DND-41 (cell line): ENCODE results near the gene CNST.
A peak's percentile ranks its signal among the peaks of the same experiment; 100 is the strongest.

Experiments
- ATAC-seq: fragments of 200-7000 bp; cut with Tn5 transposase; 3 replicates; pipeline ENCODE4 v1.9.1; 2021; ENCODE audit warnings: low read depth; ENCODE audit not compliant: insufficient read depth
- DNase-seq: peaks from one replicate; pipeline ENCODE4 v3.0.0-alpha.2; 2020
- H2AFZ ChIP-seq: 2 replicates; pipeline ENCODE4 v1.6.0; 2012; ENCODE audit warnings: low read depth, low read length
- H3K27ac ChIP-seq: 2 replicates; pipeline ENCODE4 v1.5.1; 2012; ENCODE audit warnings: low read length, inconsistent platforms
- H3K27me3 ChIP-seq: fragments of 200-600 bp; sonication (generic); 2 replicates; pipeline ENCODE4 v1.6.0; 2012; ENCODE audit warnings: low read length, mild to moderate bottlenecking, inconsistent platforms; ENCODE audit not compliant: insufficient read depth, poor library complexity
- H3K36me3 ChIP-seq: 2 replicates; pipeline ENCODE4 v1.5.1; 2012; ENCODE audit warnings: low read length, inconsistent platforms; ENCODE audit not compliant: insufficient read depth
- H3K4me1 ChIP-seq: 2 replicates; pipeline ENCODE4 v1.5.1; 2012; ENCODE audit warnings: mild to moderate bottlenecking, low read length; ENCODE audit not compliant: insufficient read depth
- H3K4me2 ChIP-seq: 2 replicates; pipeline ENCODE4 v1.6.0; 2012; ENCODE audit warnings: mild to moderate bottlenecking, moderate library complexity, low read length, inconsistent platforms; ENCODE audit not compliant: insufficient read depth
- H3K4me3 ChIP-seq, 2 experiments: fragments of 200-600 bp in 1 of 2; shearing (Covaris generic) in 1 of 2; 2 replicates each; pipeline ENCODE4 v1.5.1; 2012 to 2016; ENCODE audit warnings: inconsistent platforms in 2 of 2, low read length in 2 of 2, mild to moderate bottlenecking in 2 of 2, low read depth in 1 of 2, moderate library complexity in 1 of 2
- H3K79me2 ChIP-seq: 2 replicates; pipeline ENCODE4 v1.6.0; 2012; ENCODE audit warnings: low read length, inconsistent platforms; ENCODE audit not compliant: insufficient read depth
- H3K9ac ChIP-seq: 2 replicates; pipeline ENCODE4 v1.6.0; 2012; ENCODE audit warnings: low read depth, mild to moderate bottlenecking, inconsistent platforms, low read length, moderate library complexity
- H3K9me3 ChIP-seq: 2 replicates; pipeline ENCODE4 v1.5.1; 2012; ENCODE audit warnings: low read length, moderate library complexity, mild to moderate bottlenecking, inconsistent platforms; ENCODE audit not compliant: insufficient read depth, severe bottlenecking
- H4K20me1 ChIP-seq: 2 replicates; pipeline ENCODE4 v1.6.0; 2012; ENCODE audit warnings: low read length; ENCODE audit not compliant: insufficient read depth
- CTCF ChIP-seq: IDR thresholded peaks from 2 replicates; pipeline ENCODE4 v1.5.1; 2012; ENCODE audit warnings: borderline replicate concordance, low read length, moderate library complexity, mild to moderate bottlenecking; ENCODE audit not compliant: poor library complexity, severe bottlenecking; ENCODE audit errors: extremely low read depth
- EZH2 ChIP-seq: IDR thresholded peaks from 3 replicates; pipeline ENCODE4 v1.6.1; 2012; ENCODE audit warnings: borderline replicate concordance, low read depth, mild to moderate bottlenecking, moderate library complexity, low read length, inconsistent platforms; ENCODE audit not compliant: severe bottlenecking

CNST gene

DNA sequence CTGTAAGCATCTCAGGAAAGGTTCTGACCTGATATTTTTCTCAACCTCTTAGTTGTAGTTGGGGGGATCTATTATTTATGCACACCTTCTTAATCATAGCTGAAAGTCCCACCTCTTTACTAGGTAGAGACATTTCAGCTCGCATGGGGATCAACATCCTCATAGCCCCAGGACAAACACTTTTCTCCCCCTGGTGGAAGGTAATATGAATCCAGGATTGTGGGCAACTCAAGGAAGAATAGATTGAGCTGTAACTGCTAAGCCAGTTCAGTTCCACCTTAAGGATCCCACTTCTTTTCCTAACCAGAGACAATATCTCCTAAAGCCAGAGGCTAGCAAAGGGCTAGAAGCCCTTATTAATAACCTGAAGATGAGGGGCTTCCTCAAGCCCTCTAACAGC lies 33.7 kb upstream of the CNST start:
- no peak for TF ChIP-seq EZH2
- TF ChIP-seq CTCF = peak; percentile 7
- H2AFZ ChIP-seq = no peak overlapping the region
- DNase-seq = no peak
- ATAC-seq = no peak
- no peaks in the 10 kb centered on the region for H3K4me1 ChIP-seq
- no peak overlapping the region for H3K4me2 ChIP-seq
- no peaks in the 10 kb centered on the region for H3K36me3 ChIP-seq
- H3K4me3 ChIP-seq = no peak overlapping the region
- H3K79me2 ChIP-seq = no peaks in the 10 kb centered on the region
- no peak overlapping the region for H3K9ac ChIP-seq
- peaks cover 6% of the 10 kb centered on the region for H3K9me3 ChIP-seq
- no peak overlapping the region for H3K27ac ChIP-seq
- H3K27me3 ChIP-seq = no peaks in the 10 kb centered on the region
- no peaks in the 10 kb centered on the region for H4K20me1 ChIP-seq

- Histone ChIP-seq H3K4me2 (no peak overlapping the region), H3K27ac (no peak overlapping the region), H3K79me2 (no peaks in the 10 kb centered on the region), H3K4me3 (no peak overlapping the region), H3K36me3 (no peaks in the 10 kb centered on the region), H3K9ac (no peak overlapping the region), H2AFZ (no peak overlapping the region), H3K27me3 (no peaks in the 10 kb centered on the region), H3K9me3 (peaks cover 6% of the 10 kb centered on the region), H3K4me1 (no peaks in the 10 kb centered on the region), H4K20me1 (no peaks in the 10 kb centered on the region)
- DNase-seq = no peak
- ATAC-seq = no peak
- no peak for TF ChIP-seq EZH2
- no peak for TF ChIP-seq CTCF
These were observed 32.8 kb upstream of the CNST start for GRCh38 chr1:246533371-246533905.

GRCh38 chr1:246534114-246534513 lies 32.1 kb upstream of the CNST start:
- H3K4me3 ChIP-seq = no peak overlapping the region
- no peak overlapping the region for H3K4me2 ChIP-seq
- H3K79me2 ChIP-seq = no peaks in the 10 kb centered on the region
- no peaks in the 10 kb centered on the region for H3K36me3 ChIP-seq
- H4K20me1 ChIP-seq = no peaks in the 10 kb centered on the region
- H3K27ac ChIP-seq = no peak overlapping the region
- H2AFZ ChIP-seq = no peak overlapping the region
- peaks cover 6% of the 10 kb centered on the region for H3K9me3 ChIP-seq
- ATAC-seq = no peak
- H3K4me1 ChIP-seq = no peaks in the 10 kb centered on the region
- no peak for DNase-seq
- no peak for TF ChIP-seq EZH2
- no peak for TF ChIP-seq CTCF
- no peak overlapping the region for H3K9ac ChIP-seq
- no peaks in the 10 kb centered on the region for H3K27me3 ChIP-seq

GRCh38 chr1:246537441-246537840 lies 28.8 kb upstream of the CNST start:
- DNase-seq = no peak
- no peaks in the 10 kb centered on the region for H3K9me3 ChIP-seq
- H3K36me3 ChIP-seq = peaks cover 16% of the 10 kb centered on the region
- ATAC-seq = no peak
- H3K27ac ChIP-seq = no peak overlapping the region
- H3K27me3 ChIP-seq = no peaks in the 10 kb centered on the region
- TF ChIP-seq EZH2 (no peak), CTCF (no peak)
- H2AFZ ChIP-seq = no peak overlapping the region
- H3K4me1 ChIP-seq = no peaks in the 10 kb centered on the region
- no peaks in the 10 kb centered on the region for H3K79me2 ChIP-seq
- H3K4me3 ChIP-seq = no peak overlapping the region
- H4K20me1 ChIP-seq = no peaks in the 10 kb centered on the region
- H3K4me2 ChIP-seq = no peak overlapping the region
- H3K9ac ChIP-seq = no peak overlapping the region
